ENCODE measurements around the gene CLECL1. TPM values are rescaled to one million over a fixed set of nuclear protein-coding genes. Genes with fewer than 3 reads are reported as not detected.
A peak's percentile ranks its signal among the peaks of the same experiment; 100 is the strongest.

Gene CLECL1
- total RNA-seq, 2 experiments from 2014 or later: 6.0 to 8.5 TPM

GRCh38 chr12:9736936-9737705, 4.2 kb upstream of the CLECL1 start:
- peaks cover 20% of the 10 kb centered on the region for H3K36me3 Mint-ChIP-seq (ENCODE audit: low read depth)
- ChIA-PET POLR2A (interaction anchor here (0.8 to 1.5 kb wide), 5 partner anchors 22 to 87 kb away, joined by 3 to 4 read pairs (median 4); partner anchors contain the start of gene CLEC2D), CTCF (interaction anchor here (1.0 to 6.5 kb wide), 2 partner anchors 16 to 29 kb away, joined by 5 to 83 read pairs; no protein-coding TSS in a partner anchor)
- no peak for TF ChIP-seq CTCF (IDR thresholded peaks at IDR 0.05)
- intact Hi-C loops (cut with micrococcal nuclease): no loop called here
- ATAC-seq (no peak), DNase-seq (no peak)
- H3K27me3 Mint-ChIP-seq: no peaks in the 10 kb centered on the region
- peak overlapping the region; percentile 48 for H3K4me3 Mint-ChIP-seq
- H3K9me3 Mint-ChIP-seq: peaks cover 15% of the 10 kb centered on the region
- H3K4me1 Mint-ChIP-seq (ENCODE audit: low read depth): peaks cover 68% of the 10 kb centered on the region
- peak overlapping the region; percentile 86 for H3K27ac Mint-ChIP-seq

GRCh38 chr12:9735601-9736000, 2.7 kb upstream of the CLECL1 start:
- DNase-seq (no peak), ATAC-seq (no peak)
- TF ChIP-seq CTCF (IDR thresholded peaks at IDR 0.05): no peak
- ChIA-PET CTCF (interaction anchor here (1.2 kb wide), 1 partner anchor 12 kb away, joined by 3 read pairs; no protein-coding TSS in a partner anchor), POLR2A (no interaction called here)
- Mint-ChIP-seq H3K4me1 (ENCODE audit: low read depth) (peaks cover 70% of the 10 kb centered on the region), H3K36me3 (ENCODE audit: low read depth) (peaks cover 21% of the 10 kb centered on the region), H3K9me3 (peaks cover 14% of the 10 kb centered on the region), H3K4me3 (no peak overlapping the region), H3K27me3 (no peaks in the 10 kb centered on the region), H3K27ac (no peak overlapping the region)
- intact Hi-C loops (cut with micrococcal nuclease): no loop called here

- peak overlapping the region; percentile 88 for H3K27ac Mint-ChIP-seq
- CTCF ChIA-PET: interaction anchor here (0.6 to 4.2 kb wide), 3 partner anchors 11 to 23 kb away, joined by 3 to 20 read pairs (median 6); no protein-coding TSS in a partner anchor
Observed at GRCh38 chr12:9731797-9732196, 1.1 kb downstream of the CLECL1 start.

GRCh38 chr12:9731393-9731792, 1.5 kb downstream of the CLECL1 start:
- Mint-ChIP-seq H3K9me3 (peaks cover 4% of the 10 kb centered on the region), H3K27me3 (no peaks in the 10 kb centered on the region), H3K36me3 (ENCODE audit: low read depth) (peaks cover 6% of the 10 kb centered on the region), H3K4me3 (peak overlapping the region; percentile 76), H3K27ac (peak overlapping the region; percentile 88), H3K4me1 (ENCODE audit: low read depth) (peaks cover 42% of the 10 kb centered on the region)
- DNase-seq: no peak
- intact Hi-C loops (cut with micrococcal nuclease): no loop called here
- ChIA-PET POLR2A (interaction anchor here (1.0 to 2.3 kb wide), 3 partner anchors 23 to 63 kb away, joined by 5 to 11 read pairs (median 9); no protein-coding TSS in a partner anchor), CTCF (interaction anchor here (0.6 to 4.2 kb wide), 3 partner anchors 11 to 23 kb away, joined by 3 to 20 read pairs (median 9); no protein-coding TSS in a partner anchor)
- ATAC-seq: no peak
- no peak for TF ChIP-seq CTCF (IDR thresholded peaks at IDR 0.05)

More at GRCh38 chr12:9731797-9732196, 1.1 kb downstream of the CLECL1 start:
- peak; percentile 65 for ATAC-seq
- Mint-ChIP-seq H3K9me3 (peaks cover 4% of the 10 kb centered on the region), H3K4me1 (ENCODE audit: low read depth) (peaks cover 46% of the 10 kb centered on the region), H3K4me3 (peak overlapping the region; percentile 76), H3K36me3 (ENCODE audit: low read depth) (peaks cover 6% of the 10 kb centered on the region), H3K27me3 (no peaks in the 10 kb centered on the region)
- no peak for TF ChIP-seq CTCF (IDR thresholded peaks at IDR 0.05)
- POLR2A ChIA-PET: interaction anchor here (1.0 to 2.3 kb wide), 5 partner anchors 23 to 77 kb away, joined by 3 to 11 read pairs (median 8); no protein-coding TSS in a partner anchor
- DNase-seq: no peak
- intact Hi-C loops (cut with micrococcal nuclease): no loop called here
